ENCODE data around the gene DHRS1.

Gene DHRS1

GRCh38 chr14:24282736-24283135 lies 16.8 kb downstream of the DHRS1 start:
- DNase-seq (ENCODE audit: low spot score), result no peak

- DNase-seq (ENCODE audit: low spot score), result no peak
Measured at GRCh38 chr14:24281636-24282035, 17.9 kb downstream of the DHRS1 start.

DNA sequence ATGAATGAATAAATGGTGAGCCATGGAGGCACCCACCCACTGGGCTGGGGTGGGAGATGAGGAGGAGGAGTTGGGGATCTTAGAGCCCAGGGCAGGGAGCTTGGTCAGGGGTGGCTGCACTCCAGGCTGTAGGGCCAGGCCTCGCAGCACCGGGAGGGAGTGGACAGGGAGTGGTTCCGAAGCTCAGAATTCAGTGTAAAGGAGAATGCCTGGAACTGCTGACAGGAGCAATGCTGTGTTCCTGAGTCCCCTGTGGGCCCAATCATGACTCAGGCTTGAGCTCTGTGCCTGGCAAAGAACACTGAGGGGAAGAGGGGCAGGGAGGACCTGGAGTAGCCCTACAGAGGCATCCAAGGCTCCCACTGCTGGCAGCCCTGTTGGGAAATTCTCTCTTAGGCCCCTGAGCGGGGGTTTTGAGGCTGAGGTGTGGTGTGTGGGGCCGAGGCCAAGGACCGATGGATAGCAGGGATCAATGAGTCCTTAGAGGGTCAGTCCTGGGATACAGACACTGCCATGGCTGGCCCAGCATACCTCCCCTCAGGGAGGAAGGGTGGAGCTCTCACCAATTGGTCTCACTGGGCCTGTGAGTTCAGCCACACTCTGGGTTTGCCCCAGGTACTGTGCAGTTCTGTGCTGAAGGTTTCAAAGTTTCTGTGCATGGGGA lies 18.7 kb downstream of the DHRS1 start:
- no peak for DNase-seq (ENCODE audit: low spot score)

- no peak for DNase-seq (ENCODE audit: low spot score)
Measured at GRCh38 chr14:24279301-24280186, 20.0 kb downstream of the DHRS1 start.

GRCh38 chr14:24278424-24278823 lies 21.2 kb downstream of the DHRS1 start:
- no peak for DNase-seq (ENCODE audit: low spot score)

DNA sequence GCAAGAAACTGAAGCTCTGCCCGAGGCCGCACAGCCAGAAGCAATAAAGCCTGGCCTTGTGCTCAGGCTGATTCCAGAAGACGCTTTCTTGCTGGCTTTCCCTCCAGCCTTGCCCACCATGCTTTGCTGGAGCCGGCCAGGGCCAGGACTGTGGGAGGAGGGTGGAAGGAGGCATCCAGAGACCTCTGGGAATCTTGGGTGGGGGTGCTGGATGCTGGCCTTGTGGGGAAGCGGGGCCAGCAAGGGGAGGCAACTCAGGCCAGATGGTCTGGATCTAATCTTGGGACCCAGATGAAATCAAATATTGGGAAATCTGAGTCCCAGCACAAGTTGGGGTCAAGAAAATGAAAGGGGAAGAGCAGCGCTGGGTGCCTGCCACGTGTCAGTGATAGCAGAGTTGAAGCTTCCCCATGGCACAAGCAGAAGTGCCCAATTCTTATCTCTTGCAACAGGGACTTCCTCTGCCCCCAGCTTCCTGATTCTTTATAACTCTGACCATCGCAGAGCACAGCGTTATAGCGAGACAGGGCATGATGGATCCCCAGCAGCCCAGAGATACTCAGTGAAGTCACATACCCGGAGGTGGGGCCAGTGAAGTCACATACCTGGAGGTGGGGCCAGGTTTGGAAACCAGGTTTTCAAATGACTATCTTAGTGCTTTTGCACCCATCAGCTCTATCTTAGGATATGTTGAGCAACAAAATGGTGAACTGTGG lies 21.8 kb downstream of the DHRS1 start:
- DNase-seq (ENCODE audit: low spot score), result no peak

DNA sequence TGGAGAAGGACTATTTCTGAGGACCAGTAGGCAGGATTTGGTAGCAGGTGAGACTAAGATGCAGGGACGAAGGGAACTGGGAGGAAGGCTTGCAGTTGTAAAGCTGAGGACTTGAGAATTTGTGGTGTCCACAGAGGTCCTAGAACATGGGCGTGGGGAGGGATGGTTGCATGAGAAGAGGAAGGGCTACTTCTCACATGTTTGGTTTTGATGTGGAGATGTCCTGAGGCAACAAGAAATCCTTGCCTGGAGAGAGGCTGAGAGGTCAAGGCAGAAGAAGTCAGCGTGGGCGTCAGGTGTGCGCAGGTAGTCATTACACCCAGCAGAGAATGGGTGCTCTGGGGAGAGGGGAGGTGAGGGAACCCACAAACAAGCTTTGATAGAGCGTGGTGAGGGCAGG lies 22.5 kb downstream of the DHRS1 start:
- no peak for DNase-seq (ENCODE audit: low spot score)

DNA sequence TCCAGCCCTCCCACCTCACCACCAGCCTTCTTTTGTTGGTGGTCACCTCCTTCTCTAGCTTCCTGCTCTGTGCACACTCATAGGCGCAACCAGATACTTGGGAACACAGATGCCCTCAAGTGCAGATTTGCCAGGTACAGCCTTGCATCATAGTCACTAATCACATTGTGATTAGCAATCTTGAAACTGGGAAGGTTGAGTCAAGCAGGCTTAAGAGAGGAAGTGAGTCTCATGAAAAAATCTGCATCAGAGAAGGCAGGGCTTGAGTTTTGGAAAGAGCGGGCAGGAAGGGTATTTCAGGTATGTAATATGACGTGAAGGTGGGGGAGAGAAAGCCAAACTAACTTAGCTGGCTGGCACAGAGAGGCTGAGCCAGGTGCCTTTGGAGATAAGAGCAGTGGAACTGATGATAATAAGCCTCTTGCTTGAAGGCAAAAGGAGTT lies 25.5 kb downstream of the DHRS1 start:
- DNase-seq (ENCODE audit: low spot score), result no peak

- DNase-seq (ENCODE audit: low spot score), result no peak
Measured at GRCh38 chr14:24273422-24273998, 26.1 kb downstream of the DHRS1 start.

DNA sequence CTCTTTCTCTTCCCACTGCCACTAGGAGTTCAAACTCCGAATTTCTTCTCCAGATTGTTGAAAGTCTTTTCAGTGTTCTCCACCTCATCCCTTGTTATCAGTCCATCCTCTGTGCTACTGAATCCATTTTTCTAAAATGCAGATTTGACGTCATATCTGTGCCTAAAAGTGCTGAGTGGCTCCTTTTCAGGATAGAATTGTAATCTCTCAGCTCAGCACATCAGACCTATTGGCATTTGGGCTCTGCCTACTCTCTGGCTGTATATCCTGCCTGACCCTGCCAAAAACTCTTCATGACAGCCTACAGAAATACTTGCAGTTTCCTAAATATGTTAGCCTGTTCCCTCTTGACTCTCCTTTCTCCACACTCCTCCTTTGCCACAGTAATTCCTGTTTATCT lies 27.1 kb downstream of the DHRS1 start:
- DNase-seq (ENCODE audit: low spot score), result no peak

DNA sequence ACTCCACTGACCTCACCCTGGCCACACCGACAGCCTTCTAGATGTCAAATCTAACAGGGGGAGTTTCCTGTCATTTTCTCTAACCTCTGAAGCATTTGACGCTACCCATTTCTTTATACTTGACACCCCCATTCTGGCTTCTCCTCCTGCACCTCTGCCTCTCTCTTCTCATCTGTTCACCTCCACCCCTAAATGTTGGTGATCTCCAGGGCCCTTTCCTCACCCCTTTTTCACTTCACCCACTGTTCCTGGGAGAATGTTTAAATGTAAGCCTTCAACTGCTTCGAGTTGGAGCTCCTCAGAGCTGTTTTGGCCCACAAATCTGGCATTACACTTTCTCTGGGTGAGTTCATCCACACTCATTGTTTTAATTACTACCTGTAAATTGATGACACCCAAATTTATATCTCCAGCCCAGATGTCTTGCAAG lies 27.7 kb downstream of the DHRS1 start:
- DNase-seq (ENCODE audit: low spot score), result no peak

GRCh38 chr14:24271134-24271833 lies 28.3 kb downstream of the DHRS1 start, which contains the start of gene RABGGTA:
RABGGTA (minus strand) TSS chr14:24271597; CDS start chr14:24271115, 482 bp downstream.
- peak; percentile 99 for DNase-seq (ENCODE audit: low spot score)

GRCh38 chr14:24270537-24271133 lies 28.9 kb downstream of the DHRS1 start:
- DNase-seq (ENCODE audit: low spot score), result no peak

DNA sequence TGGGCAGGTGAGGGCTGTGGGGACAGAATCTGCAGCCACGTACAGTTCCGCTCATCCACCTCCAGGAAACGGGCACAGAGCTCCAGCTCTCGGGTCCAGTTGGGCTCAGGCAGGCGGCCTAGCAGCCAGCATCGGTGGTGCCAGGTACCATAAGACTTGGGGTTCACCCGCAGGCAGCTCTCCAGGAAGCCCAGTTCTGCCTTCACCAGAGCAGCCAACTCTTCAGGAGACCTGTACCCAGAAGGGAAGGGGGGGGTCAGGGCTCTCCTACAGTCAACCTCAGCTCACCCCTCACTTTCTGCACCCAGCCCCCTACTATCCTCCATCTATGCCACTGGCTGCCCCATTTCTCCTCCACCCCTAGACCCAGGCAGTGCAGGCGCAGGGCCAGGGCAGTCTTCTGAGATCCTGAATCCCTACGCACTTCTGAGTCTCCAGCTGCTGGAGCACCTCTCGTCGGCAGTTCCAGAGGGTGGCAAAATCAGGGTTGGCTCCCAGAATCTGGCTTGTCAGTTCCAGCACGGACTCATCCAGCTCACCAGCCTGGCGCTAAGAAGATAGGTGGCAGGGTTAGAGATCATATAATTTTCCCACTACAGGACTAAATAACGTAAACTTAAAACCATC lies 29.6 kb downstream of the DHRS1 start:
- DNase-seq (ENCODE audit: low spot score), result no peak

DNA sequence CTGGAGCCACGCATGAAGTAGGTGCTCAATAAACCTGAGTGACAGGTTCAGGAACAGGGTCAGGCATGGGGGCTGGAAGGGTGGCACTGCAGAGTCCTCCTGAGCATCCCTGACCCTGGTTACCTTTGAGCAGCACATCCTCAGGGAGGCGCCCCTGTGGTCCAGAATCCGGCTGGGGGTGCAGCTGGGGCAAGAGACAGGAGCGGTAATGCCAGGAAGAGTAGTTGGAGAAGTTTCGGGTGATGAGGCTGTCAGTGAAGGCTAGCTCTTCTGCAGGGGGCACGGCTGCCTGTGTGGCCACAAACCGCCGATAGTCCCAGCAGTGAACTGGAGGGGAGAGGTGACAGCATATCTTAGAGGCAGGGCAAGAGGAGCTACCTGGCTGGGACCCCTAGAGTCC lies 30.2 kb downstream of the DHRS1 start:
- no peak for DNase-seq (ENCODE audit: low spot score)

DNA sequence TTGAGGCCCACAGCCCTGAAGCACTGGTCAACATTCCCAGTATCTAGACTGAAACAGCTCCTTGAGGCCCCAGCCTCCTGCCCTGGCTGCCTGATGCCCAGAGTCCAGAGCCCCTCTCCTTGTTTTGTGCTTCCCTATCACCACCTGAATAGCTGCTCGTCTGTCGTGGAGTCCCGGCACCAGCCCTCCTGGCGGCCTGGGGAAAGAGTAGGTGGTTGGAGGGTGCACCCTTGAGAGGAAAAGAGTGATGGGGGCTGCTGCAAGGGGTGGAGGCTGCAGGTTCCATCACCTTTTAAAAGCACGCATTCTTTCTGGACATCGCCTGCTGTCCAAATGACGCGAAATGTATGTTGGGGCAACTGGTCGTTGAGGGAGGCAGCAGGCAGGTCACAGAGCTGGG lies 31.4 kb downstream of the DHRS1 start:
- DNase-seq (ENCODE audit: low spot score), result no peak

- no peak for DNase-seq (ENCODE audit: low spot score)
Measured at GRCh38 chr14:24267516-24267915, 32.1 kb downstream of the DHRS1 start.

GRCh38 chr14:24266344-24267244 lies 33.0 kb downstream of the DHRS1 start:
- no peak for DNase-seq (ENCODE audit: low spot score)

DNA sequence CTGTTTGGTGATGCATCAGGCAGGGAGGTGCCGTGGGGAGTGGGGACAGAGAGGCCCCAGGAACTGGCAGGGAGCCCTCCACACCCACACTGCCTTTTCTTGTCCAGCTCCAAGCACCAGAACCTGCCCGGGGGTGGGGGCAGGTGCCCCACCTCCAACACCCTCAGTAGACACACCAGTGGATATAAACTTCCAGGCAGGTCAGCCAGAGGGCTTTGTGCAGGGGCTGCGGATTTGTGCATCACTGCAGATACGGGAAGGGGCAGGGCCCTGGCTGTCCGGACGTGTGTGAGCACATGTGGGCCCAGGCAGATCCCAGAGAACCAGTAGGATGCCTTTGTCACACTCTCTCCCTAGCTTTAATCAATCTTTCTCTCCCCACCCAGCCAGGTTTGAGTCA lies 35.3 kb downstream of the DHRS1 start:
- DNase-seq (ENCODE audit: low spot score), result no peak

DNA sequence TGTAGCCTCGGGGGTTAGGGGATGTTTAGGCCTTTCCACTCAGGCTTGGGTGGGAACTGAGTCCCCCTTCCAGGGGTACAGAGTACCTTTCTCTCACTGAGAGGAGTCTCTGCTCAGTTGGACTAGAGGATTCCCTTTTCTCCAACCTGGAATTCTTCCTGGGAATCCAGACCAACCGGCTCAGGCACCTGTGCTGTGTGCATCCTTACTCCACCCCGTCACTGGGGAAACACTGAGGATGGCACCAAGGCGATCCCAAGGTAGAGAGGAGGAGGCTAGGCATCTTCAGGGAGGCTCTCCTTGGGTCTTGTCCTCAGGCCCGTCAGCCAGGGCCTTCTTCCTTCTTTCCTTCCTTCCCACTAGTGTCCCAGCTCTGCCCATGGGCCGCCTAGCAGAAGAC lies 35.7 kb downstream of the DHRS1 start:
- no peak for DNase-seq (ENCODE audit: low spot score)

Measured in iPS-NIHi11 (cell line).